CD4-positive, alpha-beta T cell treated with Interleukin-2 at 100 ng/mL for 4 hours (primary cell): ENCODE measurements around the gene ERN2.

Source experiments
- DNase-seq: peaks from one replicate; pipeline ENCODE4 v3.0.0-alpha.2; 2020; ENCODE audit warnings: low spot score

Gene ERN2

DNA sequence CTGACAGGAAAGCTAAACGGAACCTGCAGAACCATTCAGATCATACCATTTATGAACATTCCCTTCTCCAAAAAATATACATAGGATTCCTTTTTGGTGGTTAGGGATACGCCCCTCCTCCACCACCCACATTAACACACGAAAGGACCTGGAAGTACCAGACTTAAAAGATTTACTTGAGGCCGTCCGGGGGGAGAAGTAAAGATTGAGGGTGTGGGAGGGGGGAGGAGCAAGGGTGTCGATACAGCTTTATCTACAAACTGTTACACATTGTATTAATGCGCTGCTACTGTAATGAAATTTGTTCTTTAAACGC is 72.4 kb downstream of the ERN2 start:
- no peak for DNase-seq
